HG02678 (cell line): ENCODE measurements around the gene LYPD6.

ENCODE experiments used
- ATAC-seq: cut with Tn5 transposase; IDR thresholded peaks from one replicate; pipeline ENCODE4 v1.9.1; 2021; ENCODE audit warnings: mild to moderate bottlenecking, moderate library complexity; ENCODE audit not compliant: unreplicated experiment

LYPD6 gene

DNA sequence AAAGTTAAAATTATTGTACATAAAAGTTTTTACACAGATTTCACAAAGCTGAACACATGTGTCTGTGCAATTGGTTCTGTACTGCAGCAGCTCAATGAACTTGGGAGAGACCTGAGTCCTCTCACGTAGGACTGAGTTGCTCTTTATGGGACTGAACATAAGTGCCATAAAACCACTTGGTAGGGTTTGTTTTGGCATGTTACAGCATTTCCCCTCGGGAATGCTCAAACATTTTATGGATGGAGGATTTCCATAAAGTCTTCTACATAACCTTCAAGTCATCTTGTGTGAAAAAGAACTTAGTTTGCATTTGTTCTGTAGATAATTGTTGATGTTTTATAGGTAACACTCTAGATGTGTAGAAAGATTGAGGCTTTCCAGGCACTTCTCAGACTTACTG lies 15.9 kb downstream of the LYPD6 start:
- ATAC-seq, result no peak

DNA sequence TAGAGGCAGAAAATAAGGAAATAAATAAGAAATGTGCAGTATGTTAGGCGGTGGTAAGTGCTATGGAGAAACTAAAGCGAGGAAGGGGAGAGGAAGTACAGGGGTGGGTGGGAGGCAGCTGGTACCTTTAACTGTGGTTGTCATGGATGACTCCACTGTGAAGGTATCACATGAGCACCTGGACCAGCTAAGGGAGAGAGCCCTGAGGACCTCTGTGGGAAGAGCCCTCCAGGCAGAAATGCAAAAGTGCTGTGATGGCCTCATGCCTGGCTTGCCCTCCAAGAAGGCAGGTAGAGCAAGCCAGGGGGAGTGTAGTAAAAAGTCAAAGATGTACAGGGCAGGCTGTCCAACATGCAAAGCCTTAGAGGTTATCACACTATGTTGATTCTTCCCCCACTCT lies 17.9 kb downstream of the LYPD6 start:
- no peak for ATAC-seq

DNA sequence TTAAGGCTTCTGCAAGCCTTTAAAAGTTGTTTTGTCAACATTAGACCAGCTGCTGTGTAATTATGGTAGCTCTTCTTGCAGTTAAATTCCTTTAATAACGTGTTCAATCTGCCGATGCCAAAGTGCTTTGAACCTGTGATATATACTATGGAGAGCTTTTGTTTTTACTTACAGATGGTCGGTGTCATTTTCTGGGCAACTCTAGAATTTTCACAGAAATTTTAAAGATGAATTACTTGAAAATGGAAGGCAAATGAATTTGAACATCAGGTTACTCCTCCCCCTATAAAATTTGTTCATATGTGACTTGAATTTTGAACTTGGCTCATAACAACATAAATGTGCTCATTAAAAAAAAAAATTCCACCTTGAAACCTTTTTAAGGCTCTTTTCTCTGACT lies 23.0 kb downstream of the LYPD6 start:
- ATAC-seq, result no peak

DNA sequence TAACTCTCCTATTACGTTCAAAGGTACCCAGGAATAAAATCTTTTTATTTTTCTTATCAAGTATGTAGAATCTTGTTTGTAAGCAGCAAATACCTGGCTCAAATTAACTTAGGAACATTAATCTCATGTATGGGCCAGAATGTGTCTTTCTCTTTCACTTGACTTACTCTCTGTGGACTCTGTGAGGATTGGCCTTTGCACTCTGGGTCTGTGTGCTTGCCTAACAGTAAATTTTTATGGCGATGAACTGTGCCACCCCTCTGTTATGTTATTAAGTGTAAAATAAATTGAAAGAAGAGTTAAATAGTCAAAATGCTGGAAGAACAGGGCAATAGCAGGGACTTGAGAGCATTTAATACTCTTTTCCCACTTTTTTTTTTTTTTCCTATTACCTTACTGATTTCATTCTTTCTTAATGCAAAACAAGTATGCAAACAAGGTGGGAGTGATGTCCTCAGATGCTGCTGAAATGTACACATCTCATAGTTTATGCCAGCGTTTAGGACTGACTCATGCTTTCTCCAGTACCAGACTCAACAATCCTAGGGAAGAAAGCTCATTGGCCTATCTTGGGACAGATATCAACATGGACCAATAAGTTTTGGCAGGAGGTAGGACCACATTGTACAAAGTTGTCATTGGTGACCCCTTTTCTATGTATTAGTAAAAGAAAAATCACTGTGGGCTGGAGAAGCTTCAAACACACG lies 25.5 kb downstream of the LYPD6 start:
- ATAC-seq, result no peak

DNA sequence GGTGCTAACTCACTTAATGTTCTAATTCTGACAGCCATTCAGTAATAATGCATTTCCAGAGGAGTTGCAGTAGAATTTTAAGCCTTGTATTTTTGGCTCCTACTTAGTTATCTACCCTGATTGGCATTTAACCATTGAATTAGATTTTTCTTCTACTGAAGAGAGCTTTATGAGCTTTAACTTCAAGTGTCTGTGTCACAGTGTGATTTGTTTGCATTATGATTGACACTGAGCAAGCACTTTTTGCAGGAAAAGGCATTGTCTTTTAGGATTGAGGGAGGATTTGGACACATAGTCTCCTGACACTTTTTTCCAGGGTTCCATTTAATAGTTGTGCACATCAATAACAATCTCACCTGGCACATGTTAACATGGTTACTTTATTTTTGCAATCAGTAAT lies 26.7 kb downstream of the LYPD6 start:
- no peak for ATAC-seq

DNA sequence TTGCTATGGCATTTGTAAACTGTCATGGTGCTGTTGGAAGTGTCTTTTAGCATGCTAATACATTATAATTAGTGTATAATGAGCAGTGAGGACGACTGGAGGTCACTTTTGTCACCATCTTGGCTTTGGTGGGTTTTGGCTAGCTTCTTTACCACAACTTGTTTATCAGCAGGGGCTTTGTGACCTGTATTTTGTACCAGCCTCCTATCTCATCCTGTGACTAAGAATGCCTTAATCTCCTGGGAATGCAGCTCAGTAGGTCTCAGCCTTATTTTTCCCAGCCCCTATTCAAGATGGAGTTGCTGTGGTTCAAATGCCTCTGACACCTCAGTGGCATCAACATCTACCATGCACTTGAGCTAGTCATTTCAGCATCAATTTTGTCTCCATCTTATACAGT lies 29.7 kb downstream of the LYPD6 start:
- ATAC-seq, result no peak

DNA sequence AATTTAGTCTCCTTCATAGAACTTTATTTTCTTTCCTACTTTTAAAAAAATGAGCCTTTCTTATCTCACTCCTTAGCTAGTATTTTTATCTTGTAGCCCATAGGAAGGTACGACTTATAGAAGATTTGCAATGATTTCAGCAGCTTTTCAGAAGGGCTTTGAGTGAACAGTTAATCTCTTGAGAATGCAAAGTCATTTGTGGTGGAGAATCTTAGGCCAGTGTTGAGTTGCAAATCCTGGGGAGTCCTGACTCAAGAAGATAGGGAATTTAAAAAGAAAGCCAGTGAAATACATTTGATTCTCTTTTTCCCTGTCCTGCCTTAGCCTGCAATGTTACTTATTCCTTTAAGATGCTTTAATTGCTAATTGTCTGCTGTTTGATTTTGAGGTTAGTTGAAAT lies 33.6 kb downstream of the LYPD6 start:
- ATAC-seq, result no peak

DNA sequence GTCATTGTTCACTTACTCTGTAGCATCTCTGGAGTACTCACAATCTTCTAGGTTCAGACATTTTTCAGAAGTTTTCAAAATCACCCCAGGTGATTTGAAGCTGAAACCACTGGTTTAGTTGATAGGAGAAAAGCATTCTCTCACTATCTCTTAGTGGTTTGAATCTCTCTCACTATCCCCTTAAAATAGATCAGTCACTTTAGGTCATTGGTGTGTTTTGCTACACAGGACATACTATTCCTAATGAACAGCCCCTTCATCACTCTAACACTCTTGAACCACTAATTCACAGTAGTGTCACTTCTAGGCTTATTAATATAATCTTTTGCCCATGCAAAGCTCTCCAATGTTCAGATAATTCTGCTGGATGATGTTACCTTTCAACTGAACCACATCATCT lies 34.5 kb downstream of the LYPD6 start:
- no peak for ATAC-seq

DNA sequence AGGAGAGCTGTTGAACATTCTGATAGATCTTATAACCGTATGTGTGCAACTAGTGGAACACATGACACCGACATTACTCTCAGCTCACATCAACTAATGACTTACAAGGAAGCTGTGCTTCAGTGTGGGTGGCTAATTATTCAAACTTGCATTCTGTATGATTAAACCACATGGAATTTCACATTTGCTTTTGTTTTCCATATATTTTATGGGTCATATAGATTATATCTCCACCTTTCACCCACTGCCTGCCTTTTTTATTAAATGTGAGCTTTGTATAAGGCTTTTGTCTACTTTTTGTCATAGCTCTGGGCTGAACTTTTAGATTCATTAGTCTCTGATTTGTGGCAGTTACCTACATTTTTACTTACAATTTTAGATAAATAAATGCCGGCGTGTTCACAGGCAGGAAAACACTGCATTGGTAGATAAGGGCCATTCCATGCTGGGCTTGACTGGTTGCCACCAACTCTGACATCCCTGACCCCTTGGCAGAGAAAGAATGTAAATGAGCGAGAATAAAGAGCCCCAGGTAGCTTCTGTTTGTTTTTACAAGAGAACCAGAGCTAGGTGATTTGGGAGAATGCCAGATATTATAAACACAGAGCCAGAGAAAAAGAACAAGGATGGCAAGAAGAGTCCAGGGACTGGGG lies 35.7 kb downstream of the LYPD6 start:
- no peak for ATAC-seq

DNA sequence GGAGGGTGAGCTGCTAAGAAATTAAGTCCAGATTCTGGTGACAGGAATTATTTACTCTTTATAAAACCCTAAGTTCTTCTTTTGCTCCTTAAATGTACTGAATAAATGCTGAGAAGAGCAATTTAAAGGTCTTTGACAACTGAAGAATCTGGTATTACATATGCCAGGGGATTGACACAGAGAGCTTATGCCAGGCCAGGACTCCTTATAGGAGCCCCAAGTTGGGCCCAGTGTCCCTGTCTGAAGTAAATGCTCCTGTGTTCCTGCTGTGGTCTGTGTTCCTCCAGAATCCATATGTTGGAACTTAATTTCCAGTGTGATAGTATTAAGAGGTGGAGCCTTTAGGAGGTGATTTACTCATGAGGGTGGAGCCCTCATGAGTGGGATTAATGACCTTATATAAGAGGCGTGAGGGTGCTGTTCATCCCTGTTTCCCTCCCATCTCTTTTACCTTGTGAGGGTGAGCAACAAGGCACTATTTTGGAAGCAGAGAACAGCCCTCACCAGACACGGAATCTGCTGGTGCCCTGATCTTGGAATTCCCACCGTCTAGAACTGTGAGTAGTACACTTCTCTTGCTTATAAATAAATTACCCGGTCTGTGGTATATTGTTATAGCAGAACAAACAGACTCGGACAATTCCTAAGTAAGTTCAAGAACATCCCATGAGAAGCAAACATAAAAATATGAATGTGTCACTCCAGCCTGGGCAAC lies 39.8 kb downstream of the LYPD6 start:
- ATAC-seq, result no peak

DNA sequence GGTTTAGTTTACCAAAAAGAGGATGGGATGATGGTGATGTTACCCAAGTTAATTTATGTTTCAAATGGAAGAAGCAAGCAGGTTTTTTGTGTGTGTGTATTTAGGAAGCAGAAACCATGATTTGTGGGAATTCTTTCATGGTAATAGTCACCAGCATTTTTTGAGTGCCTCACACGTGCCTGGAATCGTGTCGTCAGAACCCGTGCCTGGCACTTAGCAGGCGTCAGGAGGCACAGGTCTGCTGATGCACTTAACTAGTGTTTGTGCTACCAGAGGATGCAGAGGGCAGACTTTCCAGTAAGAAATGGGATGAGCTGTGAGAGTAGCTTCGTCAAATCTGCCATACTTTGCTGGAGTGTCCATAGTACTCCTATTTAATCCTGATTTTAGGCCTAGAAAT lies 41.1 kb downstream of the LYPD6 start:
- ATAC-seq, result no peak

DNA sequence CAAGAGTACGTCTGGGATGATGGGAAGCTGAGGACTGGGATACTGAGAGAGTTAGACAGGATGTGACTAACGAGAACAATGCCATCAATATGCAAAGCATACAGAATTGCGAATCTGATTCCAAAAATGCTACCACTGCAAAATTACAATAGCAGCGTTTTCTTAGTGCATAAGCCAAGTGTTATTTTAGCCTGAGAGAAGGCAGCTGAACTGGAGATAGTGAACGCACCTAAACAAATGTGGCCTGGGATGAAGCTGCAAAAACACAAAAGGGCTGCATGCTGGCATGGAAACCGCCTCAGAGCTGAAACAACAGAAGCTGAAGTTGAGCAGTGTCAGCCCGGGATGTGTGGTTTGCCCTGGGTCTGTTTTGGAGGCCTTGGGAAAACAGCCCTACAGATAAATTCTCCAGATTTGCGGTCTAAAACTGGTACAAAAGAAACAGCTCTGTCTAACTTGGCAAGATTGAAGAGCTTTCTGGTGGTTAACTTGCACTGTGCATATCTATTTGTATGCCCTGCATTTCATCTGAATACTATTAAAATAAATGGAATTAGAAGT lies 45.5 kb downstream of the LYPD6 start:
- no peak for ATAC-seq

DNA sequence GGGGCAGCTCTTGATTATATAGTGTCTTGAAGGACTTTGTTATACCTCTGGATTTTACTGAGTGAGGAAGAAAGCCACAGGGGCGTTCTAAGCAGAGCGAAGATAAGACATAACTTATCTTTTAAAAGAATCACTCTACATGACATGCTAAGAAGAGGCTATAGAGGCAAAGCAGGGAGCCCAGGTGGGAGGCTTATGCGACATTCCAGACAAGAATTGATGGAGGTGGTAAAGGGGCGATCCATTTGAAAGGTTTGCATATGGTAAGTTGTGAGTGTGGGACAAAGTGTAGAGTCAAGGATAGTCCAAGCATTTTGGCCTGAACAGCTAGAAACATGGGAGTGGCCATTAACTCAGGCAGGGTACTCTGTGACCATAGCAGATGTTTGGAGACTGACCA lies 49.8 kb downstream of the LYPD6 start:
- ATAC-seq, result no peak

DNA sequence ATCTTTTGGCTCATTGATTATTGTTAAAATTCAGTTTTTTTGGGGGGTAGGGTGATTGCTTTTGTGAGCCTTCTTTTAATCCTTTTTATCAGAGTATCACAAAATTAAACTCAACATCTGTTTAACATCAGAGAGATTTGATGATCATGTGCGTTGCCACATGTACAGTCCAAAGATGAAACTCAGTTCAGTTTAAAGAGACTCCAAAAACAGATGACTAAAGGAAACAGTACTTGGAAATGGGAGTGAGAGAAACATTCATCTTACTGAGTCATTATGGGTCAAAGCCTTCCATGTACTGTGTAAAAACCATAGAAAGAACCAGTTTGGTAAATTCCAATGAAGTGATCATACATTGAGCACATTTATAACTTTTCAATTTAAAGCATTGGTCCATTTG lies 53.0 kb downstream of the LYPD6 start:
- ATAC-seq, result no peak

DNA sequence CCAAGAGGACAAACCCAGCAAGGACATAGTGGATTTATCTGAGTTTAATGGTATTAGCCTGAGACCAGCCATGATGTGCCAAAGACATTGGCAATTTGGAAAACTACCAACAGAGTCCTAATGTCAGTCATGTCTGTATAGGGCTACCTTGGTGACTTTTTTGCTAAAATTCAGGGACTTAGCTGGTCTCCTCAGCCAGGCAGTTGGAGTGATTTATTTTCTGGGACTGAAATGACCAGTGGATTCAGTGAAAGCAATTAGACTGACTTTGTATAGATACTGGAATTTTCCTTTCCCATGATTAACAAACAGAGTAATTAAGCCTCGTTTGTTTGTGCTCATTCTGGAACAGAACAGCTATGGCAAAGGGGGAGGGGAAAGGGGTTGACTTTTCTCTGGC lies 55.0 kb downstream of the LYPD6 start:
- ATAC-seq, result no peak

DNA sequence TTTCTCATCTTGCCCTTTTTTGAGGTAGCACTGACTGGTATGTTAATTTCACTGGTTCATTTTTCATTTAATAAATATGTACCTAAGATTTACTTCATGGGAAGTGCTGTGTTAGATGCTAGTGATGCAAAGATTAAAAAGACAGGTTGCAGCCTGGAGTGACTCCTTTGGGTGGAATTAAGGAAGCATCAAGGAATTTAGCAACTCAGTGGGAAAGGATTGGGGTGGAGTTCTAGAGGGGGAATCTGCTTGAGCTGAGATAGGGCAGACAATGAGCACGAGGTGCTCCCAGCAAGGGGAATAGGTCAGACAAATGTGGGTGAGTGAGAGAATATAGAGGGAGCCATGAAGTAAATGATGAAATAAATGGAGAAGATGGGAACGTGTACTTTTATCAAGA lies 57.0 kb downstream of the LYPD6 start:
- ATAC-seq, result no peak

DNA sequence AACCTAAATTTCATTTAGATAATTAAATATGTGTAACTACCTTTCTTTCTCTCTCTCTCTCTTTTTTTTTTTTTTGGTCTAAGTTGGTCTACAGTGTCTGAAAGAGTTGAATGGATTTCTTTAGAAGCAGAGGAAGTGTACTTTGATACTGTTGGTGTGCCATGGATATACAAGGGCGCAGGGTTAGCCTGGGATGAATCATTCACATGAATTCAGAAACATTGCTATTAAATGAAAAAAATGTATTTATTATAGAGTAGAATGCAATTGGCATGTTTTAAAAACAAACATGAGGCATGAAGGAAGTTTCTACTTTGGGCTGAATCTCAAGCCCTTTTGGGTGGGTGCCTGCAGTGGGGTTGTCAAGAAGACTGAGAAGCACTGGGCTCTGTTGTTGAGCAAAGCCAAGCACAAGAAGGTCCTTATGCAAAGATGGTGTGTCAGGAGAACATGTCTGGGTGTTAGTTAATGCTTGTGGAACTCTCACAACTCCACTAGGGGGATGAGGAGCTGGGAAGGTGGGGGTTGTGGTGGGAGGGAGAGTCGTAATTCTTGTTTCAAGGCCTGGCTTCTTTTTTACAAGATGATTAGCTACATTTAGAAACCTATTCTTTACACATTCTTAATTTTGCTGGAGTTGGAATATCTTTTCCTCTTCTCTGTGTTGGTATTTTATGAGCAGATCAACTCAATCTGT lies 57.9 kb downstream of the LYPD6 start:
- ATAC-seq, result no peak

DNA sequence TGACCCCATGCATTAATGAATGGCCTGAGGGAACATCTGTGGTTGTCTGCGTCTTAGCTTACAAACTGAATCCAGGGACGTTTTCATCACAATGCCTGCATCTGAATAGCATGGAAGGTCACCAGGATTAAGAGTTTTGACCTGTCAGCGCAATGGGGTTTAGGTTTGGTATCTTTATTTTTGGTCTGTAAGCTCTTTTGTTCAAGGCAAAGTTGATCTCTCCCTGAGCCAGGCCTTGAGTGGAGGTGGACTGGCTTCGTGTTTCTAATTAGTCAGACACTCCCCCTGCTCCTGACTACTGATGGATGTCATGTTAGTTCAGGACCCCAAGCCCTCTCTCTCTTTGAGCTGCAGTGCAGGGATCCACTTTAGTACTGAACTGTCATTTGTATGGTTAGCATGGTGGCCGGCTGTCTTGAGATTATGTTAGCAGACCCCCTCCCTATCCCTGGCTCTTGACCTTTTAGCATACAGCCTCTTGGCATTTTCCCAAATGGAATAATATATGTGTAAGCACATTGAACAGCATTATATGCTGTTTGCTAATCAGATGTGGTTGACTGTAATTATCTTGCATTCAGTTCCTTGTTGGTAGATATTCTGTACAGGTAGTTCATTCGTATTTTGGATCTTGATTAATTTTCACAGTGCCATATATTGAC lies 59.2 kb downstream of the LYPD6 start:
- ATAC-seq, result no peak

DNA sequence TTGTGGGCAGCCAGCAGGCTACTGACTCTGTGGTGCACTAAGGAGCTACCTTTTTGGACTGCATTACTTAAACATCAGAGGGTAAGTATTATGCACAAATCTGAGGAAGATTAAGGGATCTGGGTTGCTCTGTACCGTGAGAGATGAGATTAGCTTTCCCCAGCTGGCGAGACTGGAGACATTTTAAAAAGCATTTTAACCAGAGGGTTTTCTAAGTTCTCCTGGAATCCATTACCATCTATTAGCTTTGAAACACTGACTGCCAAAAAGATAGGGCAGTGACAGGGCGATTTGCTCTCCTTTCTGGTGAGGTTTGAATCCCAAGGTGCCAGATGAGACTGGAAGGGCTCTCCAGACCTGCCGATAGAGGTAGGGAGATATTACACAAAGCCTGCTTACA lies 63.2 kb downstream of the LYPD6 start:
- no peak for ATAC-seq

DNA sequence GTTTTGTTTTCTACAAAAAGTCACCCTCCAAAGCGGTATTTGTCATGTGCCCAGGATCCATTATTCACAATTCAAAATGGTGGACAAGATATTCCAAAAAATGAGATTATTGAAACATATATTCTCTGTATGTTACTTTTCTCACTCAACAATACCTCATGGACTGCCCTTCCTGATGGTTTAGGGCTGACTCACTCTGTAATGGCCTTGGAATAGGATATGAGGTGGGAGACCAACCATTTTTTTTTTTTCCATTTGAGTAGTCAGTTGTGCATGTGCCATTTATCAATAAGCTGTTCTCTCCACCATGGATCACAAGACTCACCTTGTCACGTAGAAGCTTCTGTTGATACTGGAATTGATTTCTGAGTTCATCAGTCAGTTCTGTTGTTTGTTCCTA lies 64.5 kb downstream of the LYPD6 start:
- ATAC-seq, result no peak
